ENCODE measurements around the gene SLC25A1.

- no peak for TF ChIP-seq EZH2 (IDR thresholded peaks at IDR 0.05; ENCODE audit: low read length, unreplicated experiment)
- TF ChIP-seq, protein P1, sequence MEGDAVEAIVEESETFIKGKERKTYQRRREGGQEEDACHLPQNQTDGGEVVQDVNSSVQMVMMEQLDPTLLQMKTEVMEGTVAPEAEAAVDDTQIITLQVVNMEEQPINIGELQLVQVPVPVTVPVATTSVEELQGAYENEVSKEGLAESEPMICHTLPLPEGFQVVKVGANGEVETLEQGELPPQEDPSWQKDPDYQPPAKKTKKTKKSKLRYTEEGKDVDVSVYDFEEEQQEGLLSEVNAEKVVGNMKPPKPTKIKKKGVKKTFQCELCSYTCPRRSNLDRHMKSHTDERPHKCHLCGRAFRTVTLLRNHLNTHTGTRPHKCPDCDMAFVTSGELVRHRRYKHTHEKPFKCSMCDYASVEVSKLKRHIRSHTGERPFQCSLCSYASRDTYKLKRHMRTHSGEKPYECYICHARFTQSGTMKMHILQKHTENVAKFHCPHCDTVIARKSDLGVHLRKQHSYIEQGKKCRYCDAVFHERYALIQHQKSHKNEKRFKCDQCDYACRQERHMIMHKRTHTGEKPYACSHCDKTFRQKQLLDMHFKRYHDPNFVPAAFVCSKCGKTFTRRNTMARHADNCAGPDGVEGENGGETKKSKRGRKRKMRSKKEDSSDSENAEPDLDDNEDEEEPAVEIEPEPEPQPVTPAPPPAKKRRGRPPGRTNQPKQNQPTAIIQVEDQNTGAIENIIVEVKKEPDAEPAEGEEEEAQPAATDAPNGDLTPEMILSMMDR (conservative IDR thresholded peaks at IDR 0.05; ENCODE audit: low read depth, low read length) = no peak
These were observed 2.3 kb upstream of the SLC25A1 start for GRCh38 chr22:19180740-19181410.
